OCI-M2 (cell line): ENCODE results near the gene ARHGAP26.
A peak's percentile ranks its signal among the peaks of the same experiment; 100 is the strongest.

Experiments
- DNase-seq: peaks from one replicate; lab custom pipeline; 2025; ENCODE audit not compliant: unreplicated experiment; lab: John Stamatoyannopoulos, UW

ARHGAP26 gene

GRCh38 chr5:142872217-142872616 is 102.0 kb downstream of the ARHGAP26 start:
- no peak for DNase-seq

GRCh38 chr5:142872795-142873194 is 102.6 kb downstream of the ARHGAP26 start:
- DNase-seq: no peak

- no peak for DNase-seq
These were observed 103.7 kb downstream of the ARHGAP26 start for GRCh38 chr5:142873831-142874230.

GRCh38 chr5:142874540-142874939 is 104.4 kb downstream of the ARHGAP26 start:
- no peak for DNase-seq

GRCh38 chr5:142875936-142876335 is 105.8 kb downstream of the ARHGAP26 start:
- DNase-seq: no peak

DNA sequence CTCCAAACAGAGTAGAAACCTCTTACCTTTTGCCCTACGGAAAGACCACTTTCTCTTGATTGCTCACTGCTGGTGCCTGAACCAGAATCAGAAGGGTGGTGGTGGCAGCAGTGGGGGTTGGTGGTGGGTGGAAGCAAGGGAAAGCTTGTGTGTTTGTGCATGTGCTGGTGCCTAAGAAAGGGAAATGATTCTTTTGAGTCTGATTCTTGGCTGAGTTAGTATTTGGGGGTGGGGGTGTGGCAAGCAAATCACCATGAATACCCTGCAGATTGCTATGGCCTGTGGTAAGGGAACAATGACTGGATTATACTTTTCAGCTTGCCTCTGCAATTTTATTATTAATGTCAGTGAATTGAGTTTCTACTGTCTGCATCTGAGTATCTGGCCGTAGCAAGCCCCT is 106.6 kb downstream of the ARHGAP26 start:
- no peak for DNase-seq

GRCh38 chr5:142878111-142878510 is 107.9 kb downstream of the ARHGAP26 start:
- DNase-seq: no peak

DNA sequence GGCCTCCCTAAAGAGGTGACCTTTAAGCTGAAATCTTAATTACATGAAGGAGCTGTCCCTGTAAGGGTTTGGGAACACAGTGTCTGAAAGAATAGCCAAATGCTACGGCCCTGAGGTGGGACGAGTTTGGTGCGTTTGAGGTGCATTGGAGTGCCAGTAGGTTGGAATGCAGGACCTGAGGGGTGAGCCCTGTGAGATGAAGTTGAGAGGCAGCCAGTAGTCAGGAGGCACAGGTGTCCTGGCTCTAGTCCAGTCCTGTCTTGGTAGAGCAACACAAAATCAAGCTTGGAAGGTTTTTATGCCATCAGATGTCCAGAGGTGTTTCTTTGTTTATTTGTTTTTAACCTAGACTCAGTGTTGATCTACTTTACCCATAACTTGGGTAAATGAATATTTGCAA is 108.5 kb downstream of the ARHGAP26 start:
- DNase-seq: no peak

DNA sequence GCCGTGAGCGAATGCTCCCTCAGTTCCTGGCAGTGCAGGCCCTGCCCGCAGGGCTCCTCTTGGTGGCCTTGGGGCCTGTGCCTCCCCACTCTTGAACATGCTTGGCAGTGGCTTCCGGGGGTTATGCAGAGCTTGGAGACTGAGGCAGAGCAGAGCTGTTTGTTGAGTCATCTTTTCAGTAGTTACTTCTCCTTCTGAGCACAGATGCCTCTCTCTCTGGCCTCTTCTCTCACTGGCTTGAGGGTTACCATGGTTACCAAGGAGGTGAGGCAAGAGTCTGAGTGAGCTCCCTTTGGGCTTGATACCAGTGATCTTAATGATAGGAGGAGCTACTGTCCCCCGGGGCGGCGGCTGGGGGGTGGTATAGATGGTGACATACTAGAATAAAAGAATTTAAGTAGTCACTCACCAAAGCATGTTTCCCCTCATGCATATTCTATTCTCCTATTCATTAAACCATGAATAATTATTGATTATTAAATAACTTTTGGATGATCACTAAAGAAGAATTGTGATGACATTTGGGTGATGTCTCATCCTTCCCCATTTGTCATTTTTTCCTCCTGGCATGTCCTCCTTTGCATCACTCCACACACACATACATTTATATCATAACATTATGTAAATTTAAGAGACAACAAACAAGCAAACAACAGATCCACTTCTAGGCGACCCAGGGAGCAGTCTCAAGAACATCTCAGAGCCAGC is 111.1 kb downstream of the ARHGAP26 start:
- no peak for DNase-seq

- DNase-seq: no peak
These were observed 111.6 kb downstream of the ARHGAP26 start for GRCh38 chr5:142881784-142882126.

GRCh38 chr5:142883025-142883424 is 112.8 kb downstream of the ARHGAP26 start:
- DNase-seq: no peak

GRCh38 chr5:142883438-142883837 is 113.3 kb downstream of the ARHGAP26 start:
- no peak for DNase-seq

DNA sequence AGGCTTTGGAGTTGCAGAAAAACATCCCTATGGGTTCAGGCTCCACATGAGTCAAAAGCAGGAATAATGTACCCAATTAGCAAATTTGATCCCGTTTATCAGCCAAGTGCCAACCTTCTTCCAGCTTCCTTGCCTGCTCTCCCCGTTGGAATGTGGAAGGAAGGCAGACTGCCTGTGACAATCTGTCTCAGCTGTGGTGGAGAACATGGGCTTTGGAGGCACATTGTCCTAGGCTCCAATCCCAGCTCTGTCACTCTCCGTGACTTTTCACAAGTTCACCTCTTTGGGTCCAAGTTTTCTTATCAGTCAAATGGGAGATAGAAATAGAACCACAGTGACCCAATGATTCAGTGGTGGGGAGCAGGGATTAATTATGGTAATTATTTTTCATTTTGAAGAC is 113.9 kb downstream of the ARHGAP26 start:
- no peak for DNase-seq

- no peak for DNase-seq
These were observed 116.0 kb downstream of the ARHGAP26 start for GRCh38 chr5:142886211-142886610.

GRCh38 chr5:142886956-142887355 is 116.8 kb downstream of the ARHGAP26 start:
- DNase-seq: no peak

- DNase-seq: peak; percentile 8
These were observed 118.4 kb downstream of the ARHGAP26 start for GRCh38 chr5:142888469-142889085.

DNA sequence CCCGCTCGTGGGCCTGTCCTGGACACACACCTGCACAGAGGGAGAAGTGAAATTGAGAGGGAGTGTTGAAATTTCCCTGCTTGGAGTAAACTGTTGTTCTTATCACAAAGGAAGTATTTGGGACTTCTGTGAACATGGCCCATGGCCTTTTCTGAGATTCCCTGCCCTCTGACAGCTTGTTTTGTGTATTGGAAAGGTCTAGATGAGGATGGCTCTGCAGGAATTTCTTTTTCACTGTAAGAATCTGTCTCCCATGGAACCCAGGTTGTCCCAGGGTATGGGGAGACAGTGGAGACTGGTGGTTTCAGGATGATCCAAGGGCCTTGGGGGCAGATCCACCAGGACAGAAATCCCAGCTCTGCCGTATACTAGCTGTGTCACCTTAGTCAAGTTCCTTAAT is 121.8 kb downstream of the ARHGAP26 start:
- DNase-seq: no peak

DNA sequence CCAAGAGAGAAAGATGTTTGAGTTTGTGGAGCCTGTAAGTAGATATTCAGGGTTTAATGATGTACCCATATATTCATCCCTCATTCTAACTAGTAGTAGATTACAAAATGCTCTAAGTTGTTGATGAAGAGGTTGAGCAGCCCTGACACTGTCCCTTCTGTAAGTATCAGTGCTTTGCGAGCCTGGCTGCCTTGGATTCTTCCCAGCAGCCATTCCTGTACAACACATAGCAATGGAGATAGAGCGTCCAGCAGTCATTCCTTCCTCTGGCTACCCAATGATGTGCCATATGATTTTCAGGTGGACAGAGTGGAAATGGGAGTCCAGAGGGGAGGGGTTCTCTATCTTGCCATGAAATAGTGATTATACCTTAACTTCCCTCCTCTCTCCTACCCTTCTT is 124.1 kb downstream of the ARHGAP26 start:
- DNase-seq: no peak

DNA sequence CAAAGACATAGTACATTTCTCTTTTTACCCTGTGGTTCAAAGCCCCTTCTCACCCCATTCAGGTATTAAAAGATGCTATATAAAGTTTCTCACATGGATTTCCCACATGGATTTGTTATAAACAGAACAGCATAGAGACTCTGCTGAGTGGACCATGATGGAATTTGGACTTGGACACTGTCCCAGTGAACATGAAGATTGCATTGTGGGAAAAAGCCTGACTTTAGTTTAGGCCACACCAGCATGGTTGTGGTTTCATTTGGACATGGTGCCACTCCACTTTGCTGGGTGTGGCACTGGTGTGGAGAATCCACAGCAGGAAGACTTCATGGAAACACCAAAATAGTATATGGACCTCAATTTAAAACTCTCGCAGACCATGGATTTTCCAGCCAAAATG is 124.6 kb downstream of the ARHGAP26 start:
- DNase-seq: no peak

DNA sequence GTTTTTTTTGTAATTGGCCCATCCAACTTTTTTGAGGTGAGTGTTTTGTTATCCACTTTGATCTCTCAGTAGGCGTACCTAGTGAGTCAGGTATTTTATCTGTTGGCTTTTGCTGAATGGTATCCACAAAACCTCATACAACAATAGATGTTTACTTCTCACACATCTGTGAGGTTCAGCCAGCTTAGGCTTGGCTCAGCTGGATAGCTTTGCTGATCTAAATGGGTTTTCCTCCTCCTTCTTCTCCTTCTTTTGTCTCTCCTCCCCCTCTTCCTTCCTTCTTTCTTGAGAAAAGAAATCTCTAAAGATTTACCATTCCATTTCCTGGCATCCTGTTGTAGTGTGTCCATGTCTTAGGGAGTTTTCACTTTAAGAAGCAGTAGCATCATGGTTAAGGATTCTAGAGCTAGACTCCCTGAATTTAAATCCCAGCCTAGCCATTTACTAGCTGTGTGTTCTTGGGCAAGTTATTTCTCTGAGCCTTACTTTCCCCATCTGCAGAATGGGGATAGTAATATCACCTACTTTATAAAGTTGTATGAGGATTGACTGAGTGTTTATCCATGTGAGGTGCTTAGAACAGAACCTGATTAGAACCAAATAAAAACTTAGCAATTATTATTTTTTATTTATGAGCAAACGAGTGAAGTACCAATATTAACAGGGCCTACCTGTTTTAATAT is 126.3 kb downstream of the ARHGAP26 start:
- no peak for DNase-seq

- no peak for DNase-seq
These were observed 127.2 kb downstream of the ARHGAP26 start for GRCh38 chr5:142897328-142897727.

GRCh38 chr5:142900927-142901326 is 130.8 kb downstream of the ARHGAP26 start:
- DNase-seq: no peak
